ENCODE measurements around the gene HOXD9. TPM values are rescaled to one million over a fixed set of nuclear protein-coding genes. Genes with fewer than 3 reads are reported as not detected.
A peak's percentile ranks its signal among the peaks of the same experiment; 100 is the strongest.

The HOXD9 gene
- total RNA-seq, 2 experiments from 2014 or later: not detected

DNA sequence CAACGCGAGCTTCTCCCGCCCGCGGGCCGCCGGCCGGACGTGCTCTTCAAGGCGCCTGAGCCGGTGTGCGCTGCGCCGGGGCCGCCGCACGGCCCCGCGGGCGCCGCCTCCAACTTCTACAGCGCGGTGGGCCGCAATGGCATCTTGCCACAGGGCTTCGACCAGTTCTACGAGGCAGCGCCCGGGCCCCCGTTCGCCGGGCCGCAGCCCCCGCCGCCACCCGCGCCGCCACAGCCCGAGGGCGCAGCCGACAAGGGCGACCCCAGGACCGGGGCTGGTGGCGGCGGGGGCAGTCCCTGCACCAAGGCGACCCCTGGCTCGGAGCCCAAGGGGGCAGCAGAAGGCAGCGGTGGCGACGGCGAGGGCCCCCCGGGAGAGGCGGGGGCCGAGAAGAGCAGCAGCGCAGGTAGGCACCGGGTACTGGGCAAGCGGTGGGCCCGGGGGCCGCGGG is 14.8 kb upstream of the HOXD9 start:
- no peak overlapping the region for H3K27ac Mint-ChIP-seq

DNA sequence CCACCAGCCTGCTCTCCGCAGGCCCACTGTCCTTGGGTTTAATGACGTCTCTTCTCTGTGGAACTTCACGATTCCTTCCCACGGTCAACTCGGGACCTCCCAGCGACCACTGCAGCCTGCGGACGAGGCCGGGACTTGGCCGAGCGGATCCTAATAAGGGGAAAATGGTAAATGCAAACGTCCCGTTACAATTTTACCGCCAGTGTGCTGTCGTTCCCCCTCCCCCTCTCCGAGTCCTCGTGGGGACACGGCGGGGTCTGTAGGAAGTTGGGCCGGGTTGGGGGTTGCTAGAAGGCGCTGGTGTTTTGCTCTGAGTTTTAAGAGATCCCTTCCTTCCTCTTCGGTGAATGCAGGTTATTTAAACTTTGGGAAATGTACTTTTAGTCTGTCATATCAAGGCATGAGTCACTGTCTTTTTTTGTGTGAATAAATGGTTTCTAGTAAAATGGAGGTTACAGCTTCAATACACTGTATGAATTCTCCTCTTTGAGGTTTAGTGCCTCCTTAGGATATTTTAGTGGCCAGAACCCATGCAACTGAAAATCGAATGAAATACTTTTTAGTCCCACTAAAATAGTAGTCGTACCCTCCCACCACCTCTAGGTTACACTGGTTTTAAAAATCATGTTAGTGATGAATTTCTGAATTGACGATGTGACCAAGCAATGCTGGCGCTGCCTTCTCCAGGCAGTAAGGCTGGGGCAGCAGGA is 13.2 kb upstream of the HOXD9 start:
- H3K27me3 ChIP-seq (ENCODE audit: control insufficient read depth in 1 of 2, insufficient read depth in 2 of 2, low read length in 2 of 2): peaks cover 87 to 93% of the 10 kb centered on the region in 2 experiments
- no peaks in the 10 kb centered on the region for H3K36me3 ChIP-seq (ENCODE audit: insufficient read depth, low read length)
- DNase-seq: peak in 1 of 14 experiments; percentile 29
- no peak overlapping the region for H3K4me3 ChIP-seq (ENCODE audit: low read length)
- H3K9me3 ChIP-seq (ENCODE audit: control insufficient read depth in 1 of 2, insufficient read depth in 1 of 2, low read length in 2 of 2): peaks cover 8 to 71% of the 10 kb centered on the region in 2 experiments
- CTCF ChIA-PET: interaction anchor here (1.8 kb wide), 1 partner anchor 18 kb away, joined by 6 read pairs; no protein-coding TSS in a partner anchor
- peaks cover 30% of the 10 kb centered on the region for H3K4me1 ChIP-seq (ENCODE audit: insufficient read depth, low read length)
- POLR2A ChIA-PET: interaction anchor here (2.4 kb wide), 1 partner anchor 11 kb away, joined by 8 read pairs; no protein-coding TSS in a partner anchor
- H3K9me3 Mint-ChIP-seq: no peaks in the 10 kb centered on the region
- H3K36me3 Mint-ChIP-seq (ENCODE audit: low read depth): peaks cover 7% of the 10 kb centered on the region
- intact Hi-C loops (cut with DNase I, micrococcal nuclease): no loop called here
- H3K27ac Mint-ChIP-seq: peak overlapping the region; percentile 18
- ATAC-seq (ENCODE audit: poor library complexity): no peak
- no peak overlapping the region for H3K27ac ChIP-seq (ENCODE audit: low read depth in 1 of 2, low read length in 2 of 2)
- H3K27me3 Mint-ChIP-seq: peaks cover 90% of the 10 kb centered on the region
- TF ChIP-seq, protein P1, sequence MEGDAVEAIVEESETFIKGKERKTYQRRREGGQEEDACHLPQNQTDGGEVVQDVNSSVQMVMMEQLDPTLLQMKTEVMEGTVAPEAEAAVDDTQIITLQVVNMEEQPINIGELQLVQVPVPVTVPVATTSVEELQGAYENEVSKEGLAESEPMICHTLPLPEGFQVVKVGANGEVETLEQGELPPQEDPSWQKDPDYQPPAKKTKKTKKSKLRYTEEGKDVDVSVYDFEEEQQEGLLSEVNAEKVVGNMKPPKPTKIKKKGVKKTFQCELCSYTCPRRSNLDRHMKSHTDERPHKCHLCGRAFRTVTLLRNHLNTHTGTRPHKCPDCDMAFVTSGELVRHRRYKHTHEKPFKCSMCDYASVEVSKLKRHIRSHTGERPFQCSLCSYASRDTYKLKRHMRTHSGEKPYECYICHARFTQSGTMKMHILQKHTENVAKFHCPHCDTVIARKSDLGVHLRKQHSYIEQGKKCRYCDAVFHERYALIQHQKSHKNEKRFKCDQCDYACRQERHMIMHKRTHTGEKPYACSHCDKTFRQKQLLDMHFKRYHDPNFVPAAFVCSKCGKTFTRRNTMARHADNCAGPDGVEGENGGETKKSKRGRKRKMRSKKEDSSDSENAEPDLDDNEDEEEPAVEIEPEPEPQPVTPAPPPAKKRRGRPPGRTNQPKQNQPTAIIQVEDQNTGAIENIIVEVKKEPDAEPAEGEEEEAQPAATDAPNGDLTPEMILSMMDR (IDR thresholded peaks at IDR 0.05): no peak
- H3K4me3 Mint-ChIP-seq: peak overlapping the region; percentile 8
- H3K4me1 Mint-ChIP-seq (ENCODE audit: low read depth): peaks cover 32% of the 10 kb centered on the region

More for the DNA sequence above, 14.8 kb upstream of the HOXD9 start:
- H3K36me3 Mint-ChIP-seq (ENCODE audit: low read depth): peaks cover 7% of the 10 kb centered on the region
- TF ChIP-seq, protein P1 (IDR thresholded peaks at IDR 0.05): no peak
- intact Hi-C loops (cut with DNase I, micrococcal nuclease): no loop called here
- Histone ChIP-seq H3K27ac (ENCODE audit: low read depth in 1 of 2, low read length in 2 of 2) (no peak overlapping the region), H3K27me3 (ENCODE audit: control insufficient read depth in 1 of 2, insufficient read depth in 2 of 2, low read length in 2 of 2) (peaks cover 87 to 93% of the 10 kb centered on the region in 2 experiments), H3K36me3 (ENCODE audit: insufficient read depth, low read length) (no peaks in the 10 kb centered on the region), H3K9me3 (ENCODE audit: control insufficient read depth in 1 of 2, insufficient read depth in 1 of 2, low read length in 2 of 2) (peaks cover 3 to 66% of the 10 kb centered on the region in 2 experiments), H3K4me1 (ENCODE audit: insufficient read depth, low read length) (peaks cover 35% of the 10 kb centered on the region), H3K4me3 (ENCODE audit: low read length) (no peak overlapping the region)
- H3K4me1 Mint-ChIP-seq (ENCODE audit: low read depth): peaks cover 41% of the 10 kb centered on the region
- H3K27me3 Mint-ChIP-seq: peaks cover 90% of the 10 kb centered on the region
- no peaks in the 10 kb centered on the region for H3K9me3 Mint-ChIP-seq
- DNase-seq (peak in 2 of 14 experiments; percentile 1 to 29), ATAC-seq (ENCODE audit: poor library complexity) (no peak)
- H3K4me3 Mint-ChIP-seq: no peak overlapping the region
- ChIA-PET CTCF (no interaction called here), POLR2A (no interaction called here)

DNA sequence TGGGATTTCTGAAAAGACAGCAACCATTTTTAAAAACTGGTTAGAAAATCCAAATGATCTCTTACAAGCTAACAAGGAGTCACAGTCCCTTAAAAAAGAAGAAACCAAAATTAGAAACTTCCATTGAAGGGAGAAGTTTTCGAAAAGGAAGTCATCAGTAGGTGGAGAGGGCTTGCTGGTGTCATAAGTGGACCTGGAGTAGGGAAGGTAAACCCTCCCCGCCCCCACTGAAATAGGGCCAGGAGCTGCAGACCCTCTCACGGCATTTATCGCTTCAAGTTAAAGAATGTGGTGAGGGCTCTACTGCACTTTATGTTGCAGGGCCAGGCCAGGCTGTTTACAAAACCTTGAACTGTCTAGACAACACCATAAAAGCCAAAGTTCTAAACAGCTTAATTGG is 12.6 kb upstream of the HOXD9 start:
- Mint-ChIP-seq H3K27me3 (peaks cover 90% of the 10 kb centered on the region), H3K27ac (no peak overlapping the region), H3K36me3 (ENCODE audit: low read depth) (peaks cover 7% of the 10 kb centered on the region), H3K4me1 (ENCODE audit: low read depth) (peaks cover 28% of the 10 kb centered on the region), H3K4me3 (no peak overlapping the region), H3K9me3 (no peaks in the 10 kb centered on the region)
- Histone ChIP-seq H3K36me3 (ENCODE audit: insufficient read depth, low read length) (no peaks in the 10 kb centered on the region), H3K9me3 (ENCODE audit: control insufficient read depth in 1 of 2, insufficient read depth in 1 of 2, low read length in 2 of 2) (peaks cover 11 to 71% of the 10 kb centered on the region in 2 experiments), H3K27me3 (ENCODE audit: control insufficient read depth in 1 of 2, insufficient read depth in 2 of 2, low read length in 2 of 2) (peaks cover 87 to 93% of the 10 kb centered on the region in 2 experiments), H3K4me1 (ENCODE audit: insufficient read depth, low read length) (peaks cover 24% of the 10 kb centered on the region), H3K4me3 (ENCODE audit: low read length) (no peak overlapping the region), H3K27ac (ENCODE audit: low read depth in 1 of 2, low read length in 2 of 2) (no peak overlapping the region)
- TF ChIP-seq, protein P1 (IDR thresholded peaks at IDR 0.05): no peak
- intact Hi-C loops (cut with DNase I, micrococcal nuclease): loop anchor here in 1 of 2 experiments (2.0 to 5.0 kb wide), 2 partner anchors 13 to 33 kb away; no protein-coding TSS in a partner anchor
- POLR2A ChIA-PET: interaction anchor here (0.7 to 2.4 kb wide), 4 partner anchors 11 to 62 kb away, joined by 3 to 8 read pairs (median 4); no protein-coding TSS in a partner anchor
- CTCF ChIA-PET: interaction anchor here (1.2 to 1.8 kb wide), 2 partner anchors 8 to 17 kb away, joined by 3 to 6 read pairs; no protein-coding TSS in a partner anchor
- ATAC-seq (ENCODE audit: poor library complexity): no peak
- no peak for DNase-seq

Measured in CD4-positive, alpha-beta T cell (primary cell).